ENCODE measurements around the gene TRIM27.

GRCh38 chr6:28941684-28942448 lies 18.1 kb upstream of the TRIM27 start:
- TF ChIP-seq CTCF (IDR thresholded peaks at IDR 0.05) (no peak), POLR2A (IDR thresholded peaks at IDR 0.05) (no peak), POLR2AphosphoS5 (IDR thresholded peaks at IDR 0.05; ENCODE audit: insufficient read depth in 1 of 2, low read depth in 1 of 2) (no peak)
